SK-N-SH (cell line): ENCODE results near the gene SETD1A. TPM values are rescaled to one million over a fixed set of nuclear protein-coding genes. Genes with fewer than 3 reads are reported as not detected.
"Not testable (repeated sequence)": the region's sequence is repeated elsewhere in the genome, so short reads cannot be mapped to it uniquely, and the experiment has no call there.

Source experiments
- CTCF ChIA-PET: fragments of 300-600, 350-600 bp; formaldehyde crosslinking; extraction: SDS; loops from one replicate; lab custom pipeline; 2021; lab: Yijun Ruan, JAX
- POLR2A ChIA-PET: fragments of 350-600 bp; sonication (Branson Sonifier 250); formaldehyde crosslinking; extraction: SDS; loops from one replicate; lab custom pipeline; 2020; ENCODE audit warnings: antibody characterized with exemption, inconsistent platforms; lab: Yijun Ruan, JAX
- DNase-seq: peaks from one replicate; pipeline ENCODE4 v3.0.0; 2012
- H2AFZ ChIP-seq: fragments of 200-600 bp; sonication (generic); 2 replicates; pipeline ENCODE4 v1.8.1; 2016; ENCODE audit warnings: antibody characterized with exemption, mild to moderate bottlenecking, low read depth
- H3F3A ChIP-seq: fragments of 200-600 bp; sonication (generic); replicated peaks from 2 replicates; pipeline ENCODE3; 2016; ENCODE audit warnings: antibody characterized with exemption, mild to moderate bottlenecking; ENCODE audit not compliant: insufficient read depth
- H3K27ac ChIP-seq, 2 experiments: fragments of 200-500 bp in 1 of 2; fragments of 200-600 bp in 1 of 2; sonication (Bioruptor generic) in 1 of 2; sonication (generic), shearing (Covaris generic) in 1 of 2; 2 replicates each; pipeline versions ENCODE4 v1.5.1 to v1.6.1; 2014 to 2016; ENCODE audit warnings: low read depth in 2 of 2, inconsistent platforms in 1 of 2, low read length in 1 of 2, mild to moderate bottlenecking in 1 of 2, mixed read lengths in 1 of 2
- H3K27me3 ChIP-seq: fragments of 200-600 bp; sonication (generic), shearing (Covaris generic); 2 replicates; pipeline ENCODE4 v1.6.1; 2016; ENCODE audit warnings: mixed run types; ENCODE audit not compliant: insufficient read depth
- H3K36me3 ChIP-seq, 2 experiments: fragments of 200-500 bp in 1 of 2; fragments of 200-600 bp in 1 of 2; sonication (Bioruptor generic) in 1 of 2; sonication (generic) in 1 of 2; replicated peaks in 1 of 2; 2 replicates each; pipeline versions ENCODE3 to v1.5.1; 2014 to 2016; ENCODE audit warnings: low read length in 1 of 2, mild to moderate bottlenecking in 1 of 2; ENCODE audit not compliant: insufficient read depth in 2 of 2, control insufficient read depth in 1 of 2
- H3K4me1 ChIP-seq, 2 experiments: fragments of 200-500 bp in 1 of 2; fragments of 200-600 bp in 1 of 2; sonication (Bioruptor generic) in 1 of 2; sonication (generic), shearing (Covaris generic) in 1 of 2; 2 replicates each; pipeline versions ENCODE4 v1.5.1 to v1.6.1; 2014 to 2016; ENCODE audit warnings: low read depth in 1 of 2, low read length in 1 of 2, mixed run types in 1 of 2; ENCODE audit not compliant: insufficient read depth in 2 of 2, control insufficient read depth in 1 of 2
- H3K4me2 ChIP-seq: fragments of 200-600 bp; sonication (generic), shearing (Covaris generic); 2 replicates; pipeline ENCODE4 v1.6.1; 2017; ENCODE audit warnings: mixed run types
- H3K4me3 ChIP-seq, 2 experiments: fragments of 200-500 bp in 1 of 2; fragments of 200-600 bp in 1 of 2; sonication (Bioruptor generic) in 1 of 2; sonication (generic), shearing (Covaris generic) in 1 of 2; 2 replicates each; pipeline versions ENCODE4 v1.5.1 to v1.8.1; 2014 to 2016; ENCODE audit warnings: low read depth in 2 of 2, inconsistent platforms in 1 of 2, low read length in 1 of 2, mild to moderate bottlenecking in 1 of 2, mixed read lengths in 1 of 2, moderate library complexity in 1 of 2
- H3K79me2 ChIP-seq: fragments of 200-600 bp; sonication (generic); 2 replicates; pipeline ENCODE4 v1.8.1; 2017; ENCODE audit warnings: mild to moderate bottlenecking; ENCODE audit not compliant: insufficient read depth
- H3K9ac ChIP-seq: fragments of 200-600 bp; sonication (generic); 2 replicates; pipeline ENCODE4 v1.6.1; 2017; ENCODE audit warnings: mixed run types
- H3K9me2 ChIP-seq: fragments of 200-600 bp; sonication (generic); 2 replicates; pipeline ENCODE4 v1.6.1; 2017; ENCODE audit warnings: mixed run types
- H3K9me3 ChIP-seq: fragments of 200-600 bp; sonication (generic); 2 replicates; pipeline ENCODE4 v1.6.1; 2017; ENCODE audit warnings: mixed run types, mild to moderate bottlenecking, moderate library complexity
- H4K20me1 ChIP-seq: fragments of 200-600 bp; sonication (generic); 2 replicates; pipeline ENCODE4 v1.6.1; 2017; ENCODE audit warnings: mild to moderate bottlenecking, mixed run types; ENCODE audit not compliant: insufficient read depth
- FOXJ3 ChIP-seq: sonication (generic); formaldehyde crosslinking; IDR thresholded peaks from 2 replicates; pipeline ENCODE4 v1.5.1; 2020; ENCODE audit warnings: mild to moderate bottlenecking, missing genetic modification reagents
- GABPA ChIP-seq: IDR thresholded peaks from 2 replicates; pipeline ENCODE4 v1.4.0; 2012; ENCODE audit warnings: low read depth, mild to moderate bottlenecking
- GATA2 ChIP-seq: sonication (generic); formaldehyde crosslinking; IDR thresholded peaks from 2 replicates; pipeline ENCODE4 v1.5.0; 2020; ENCODE audit warnings: mild to moderate bottlenecking, missing genetic modification reagents
- POLR2AphosphoS5 ChIP-seq: IDR thresholded peaks from 2 replicates; pipeline ENCODE4 v1.6.1; 2012; ENCODE audit warnings: low read depth, low read length
- RAD21 ChIP-seq: IDR thresholded peaks from 2 replicates; pipeline ENCODE4 v1.6.1; 2012; ENCODE audit warnings: mild to moderate bottlenecking, low read length
- SMC3 ChIP-seq: IDR thresholded peaks from 2 replicates; pipeline ENCODE4 v1.6.1; 2012; ENCODE audit warnings: low read depth, low read length, improper control_type of control experiment
- TAF1 ChIP-seq: IDR thresholded peaks from 2 replicates; pipeline ENCODE4 v1.6.1; 2012; ENCODE audit warnings: low read depth, mild to moderate bottlenecking, low read length, moderate library complexity, borderline replicate concordance
- WGBS: methylation state at CpG from one replicate; pipeline ENCODE4 v1.1.6; 2017; ENCODE audit warnings: low lambda C conversion rate; 5-methylcytosine and 5-hydroxymethylcytosine counted together
- polyA plus RNA-seq, 3 experiments: library from polyadenylated mRNA; depleted of rRNA; stranded (reverse); fragments of >200 nt; gene quantifications; 2 replicates each; pipeline ENCODE4 v1.2.3, GENCODE V29; 2012
- TF ChIP-seq, protein P1 (sequence below): IDR thresholded peaks from 2 replicates; pipeline ENCODE4 v1.4.0; 2012; ENCODE audit warnings: low read depth, borderline replicate concordance
- TF ChIP-seq, protein P2 (sequence below): IDR thresholded peaks from 2 replicates; pipeline ENCODE4; 2012
- TF ChIP-seq, protein P3 (sequence below): fragments of 200-600 bp; sonication (generic); IDR thresholded peaks from 2 replicates; pipeline ENCODE4 v1.6.1; 2017; ENCODE audit warnings: antibody characterized with exemption, mild to moderate bottlenecking, moderate library complexity

SETD1A gene
- polyA plus RNA-seq, 1 of the 3 experiments (the other 2 are of a cell fraction) = 6.8 TPM

DNA sequence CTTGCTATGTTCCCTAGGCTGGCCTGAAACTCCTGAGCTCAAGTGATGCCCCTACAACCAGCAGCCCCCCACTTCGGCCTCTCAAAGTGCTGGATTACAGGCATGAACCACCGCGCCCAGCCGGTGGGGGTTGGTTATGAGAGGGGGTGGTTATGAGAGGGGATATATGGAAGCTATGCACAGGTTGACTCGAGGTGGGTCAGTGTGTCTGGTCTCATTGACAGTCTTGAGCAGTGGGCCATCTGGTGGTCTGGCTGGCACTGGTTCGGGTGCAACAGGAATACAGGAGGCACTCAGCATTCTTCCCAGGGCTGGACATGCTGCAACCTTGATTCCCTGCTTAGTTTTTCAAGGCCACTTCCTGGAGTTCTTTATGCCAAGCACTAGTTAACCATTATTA is 58.5 kb downstream of the SETD1A start:
- H3K27ac ChIP-seq = no peak overlapping the region
- no peaks in the 10 kb centered on the region for H3K36me3 ChIP-seq

DNA sequence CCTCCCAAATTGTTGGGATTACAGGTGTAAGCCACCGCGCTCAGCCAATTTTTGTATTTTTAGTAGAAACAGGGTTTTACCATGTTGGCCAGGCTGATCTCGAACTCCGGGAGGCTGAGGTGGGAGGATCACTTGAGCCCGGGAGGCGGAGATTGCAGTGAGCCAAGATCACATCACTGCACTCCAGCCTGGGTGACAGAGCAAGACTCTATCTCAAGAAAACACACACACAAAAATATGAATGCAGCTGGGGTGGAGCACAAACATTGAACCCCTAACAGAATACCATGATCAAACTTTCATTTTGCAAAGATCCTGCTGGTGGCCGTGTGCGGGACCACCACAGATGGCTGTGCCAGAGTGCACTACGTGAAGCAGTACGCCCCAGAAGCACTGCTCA is 60.2 kb downstream of the SETD1A start:
- WGBS = 89% methylated on average over 10 of the region's 10 CpGs
- H4K20me1 ChIP-seq, H3K36me3 ChIP-seq, H3K9ac ChIP-seq, H2AFZ ChIP-seq, H3K4me1 ChIP-seq, H3F3A ChIP-seq, H3K9me3 ChIP-seq, H3K9me2 ChIP-seq, H3K27ac ChIP-seq, H3K4me3 ChIP-seq, H3K4me2 ChIP-seq, H3K27me3 ChIP-seq, POLR2A ChIA-PET, DNase-seq, H3K79me2 ChIP-seq: not testable (repeated sequence)
- CTCF ChIA-PET = interaction anchor here (2.9 kb wide), 1 partner anchor 33 kb away, joined by 15 read pairs; the partner anchor contains the start of gene HSD3B7

More for the DNA sequence above, 58.5 kb downstream of the SETD1A start:
- DNase-seq = peak; percentile 46
- H3F3A ChIP-seq = no peaks in the 10 kb centered on the region
- TF ChIP-seq, protein P1, sequence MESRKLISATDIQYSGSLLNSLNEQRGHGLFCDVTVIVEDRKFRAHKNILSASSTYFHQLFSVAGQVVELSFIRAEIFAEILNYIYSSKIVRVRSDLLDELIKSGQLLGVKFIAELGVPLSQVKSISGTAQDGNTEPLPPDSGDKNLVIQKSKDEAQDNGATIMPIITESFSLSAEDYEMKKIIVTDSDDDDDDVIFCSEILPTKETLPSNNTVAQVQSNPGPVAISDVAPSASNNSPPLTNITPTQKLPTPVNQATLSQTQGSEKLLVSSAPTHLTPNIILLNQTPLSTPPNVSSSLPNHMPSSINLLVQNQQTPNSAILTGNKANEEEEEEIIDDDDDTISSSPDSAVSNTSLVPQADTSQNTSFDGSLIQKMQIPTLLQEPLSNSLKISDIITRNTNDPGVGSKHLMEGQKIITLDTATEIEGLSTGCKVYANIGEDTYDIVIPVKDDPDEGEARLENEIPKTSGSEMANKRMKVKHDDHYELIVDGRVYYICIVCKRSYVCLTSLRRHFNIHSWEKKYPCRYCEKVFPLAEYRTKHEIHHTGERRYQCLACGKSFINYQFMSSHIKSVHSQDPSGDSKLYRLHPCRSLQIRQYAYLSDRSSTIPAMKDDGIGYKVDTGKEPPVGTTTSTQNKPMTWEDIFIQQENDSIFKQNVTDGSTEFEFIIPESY = no peak
- TF ChIP-seq SMC3 (peak; percentile 10; the same call in 1 of the 2 replicates), FOXJ3 (CRISPR knock-in tag) (no peak), GATA2 (CRISPR knock-in tag) (no peak), RAD21 (peak; percentile 43), GABPA (no peak), TAF1 (no peak), POLR2AphosphoS5 (no peak)
- TF ChIP-seq, protein P2, sequence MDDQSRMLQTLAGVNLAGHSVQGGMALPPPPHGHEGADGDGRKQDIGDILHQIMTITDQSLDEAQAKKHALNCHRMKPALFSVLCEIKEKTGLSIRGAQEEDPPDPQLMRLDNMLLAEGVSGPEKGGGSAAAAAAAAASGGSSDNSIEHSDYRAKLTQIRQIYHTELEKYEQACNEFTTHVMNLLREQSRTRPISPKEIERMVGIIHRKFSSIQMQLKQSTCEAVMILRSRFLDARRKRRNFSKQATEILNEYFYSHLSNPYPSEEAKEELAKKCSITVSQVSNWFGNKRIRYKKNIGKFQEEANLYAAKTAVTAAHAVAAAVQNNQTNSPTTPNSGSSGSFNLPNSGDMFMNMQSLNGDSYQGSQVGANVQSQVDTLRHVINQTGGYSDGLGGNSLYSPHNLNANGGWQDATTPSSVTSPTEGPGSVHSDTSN = no peak
- TF ChIP-seq, protein P3, sequence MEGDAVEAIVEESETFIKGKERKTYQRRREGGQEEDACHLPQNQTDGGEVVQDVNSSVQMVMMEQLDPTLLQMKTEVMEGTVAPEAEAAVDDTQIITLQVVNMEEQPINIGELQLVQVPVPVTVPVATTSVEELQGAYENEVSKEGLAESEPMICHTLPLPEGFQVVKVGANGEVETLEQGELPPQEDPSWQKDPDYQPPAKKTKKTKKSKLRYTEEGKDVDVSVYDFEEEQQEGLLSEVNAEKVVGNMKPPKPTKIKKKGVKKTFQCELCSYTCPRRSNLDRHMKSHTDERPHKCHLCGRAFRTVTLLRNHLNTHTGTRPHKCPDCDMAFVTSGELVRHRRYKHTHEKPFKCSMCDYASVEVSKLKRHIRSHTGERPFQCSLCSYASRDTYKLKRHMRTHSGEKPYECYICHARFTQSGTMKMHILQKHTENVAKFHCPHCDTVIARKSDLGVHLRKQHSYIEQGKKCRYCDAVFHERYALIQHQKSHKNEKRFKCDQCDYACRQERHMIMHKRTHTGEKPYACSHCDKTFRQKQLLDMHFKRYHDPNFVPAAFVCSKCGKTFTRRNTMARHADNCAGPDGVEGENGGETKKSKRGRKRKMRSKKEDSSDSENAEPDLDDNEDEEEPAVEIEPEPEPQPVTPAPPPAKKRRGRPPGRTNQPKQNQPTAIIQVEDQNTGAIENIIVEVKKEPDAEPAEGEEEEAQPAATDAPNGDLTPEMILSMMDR = no peak
- no peak overlapping the region for H3K4me3 ChIP-seq
- no peaks in the 10 kb centered on the region for H3K9me3 ChIP-seq
- CTCF ChIA-PET = interaction anchor here (0.7 to 2.9 kb wide), 4 partner anchors 11 to 38 kb away, joined by 3 to 15 read pairs (median 4); partner anchors contain the start of gene HSD3B7
- no peak overlapping the region for H3K4me2 ChIP-seq
- POLR2A ChIA-PET = no interaction called here
- peaks cover 0 to 5% of the 10 kb centered on the region in 2 experiments; a peak in 1 of 4 replicates for H3K4me1 ChIP-seq
- H3K79me2 ChIP-seq = no peaks in the 10 kb centered on the region
- H4K20me1 ChIP-seq = no peaks in the 10 kb centered on the region
- H3K9ac ChIP-seq = no peak overlapping the region
- H3K9me2 ChIP-seq = no peaks in the 10 kb centered on the region
- WGBS = 73% methylated on average over 6 of the region's 6 CpGs
- H2AFZ ChIP-seq = no peak overlapping the region
- H3K27me3 ChIP-seq = no peaks in the 10 kb centered on the region
